ENCODE measurements around the gene MACROD2. TPM values are rescaled to one million over a fixed set of nuclear protein-coding genes. Genes with fewer than 3 reads are reported as not detected.

MACROD2 gene
- polyA plus RNA-seq, 2 of the 4 experiments (the other 2 are of a cell fraction) = 0.96 to 1.3 TPM

DNA sequence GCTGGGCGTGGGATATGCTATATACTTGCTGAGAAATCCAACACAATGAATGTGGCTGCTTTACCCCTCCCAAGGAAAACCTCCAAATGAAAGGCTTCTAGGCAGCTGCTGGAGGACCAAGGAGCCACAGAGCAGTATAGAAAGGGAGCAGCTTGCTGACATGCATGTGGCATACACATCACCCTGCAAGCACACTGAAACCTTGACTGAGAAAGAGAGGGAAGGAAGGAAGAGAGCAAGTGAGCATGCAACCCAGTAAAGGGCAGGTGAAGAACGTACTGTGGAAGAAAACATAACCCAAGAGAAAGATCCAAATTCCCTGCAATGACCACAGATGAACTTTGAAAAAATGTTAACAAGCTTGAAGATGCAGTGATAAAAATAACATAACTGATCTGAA, 2034.9 kb downstream of the MACROD2 start:
- no peak overlapping the region for H3K4me3 ChIP-seq
- no peak for DNase-seq (ENCODE audit: low read depth in 1 of 2, low spot score in 1 of 2)
- TF ChIP-seq SMC3 (IDR thresholded peaks at IDR 0.05) (no peak), RCOR1 (IDR thresholded peaks at IDR 0.05; ENCODE audit: low read depth, low read length) (no peak), CHD2 (IDR thresholded peaks at IDR 0.05; ENCODE audit: low read length, partially characterized antibody) (no peak), EP300 (IDR thresholded peaks at IDR 0.05) (no peak), HOXB13 (CRISPR knock-in tag; IDR thresholded peaks at IDR 0.05; ENCODE audit: low read depth) (no peak), HEYL (CRISPR knock-in tag; IDR thresholded peaks at IDR 0.05) (no peak), CHD4 (IDR thresholded peaks at IDR 0.05; ENCODE audit: borderline replicate concordance) (no peak), NR3C1 (IDR thresholded peaks at IDR 0.05) (no peak), HOXA7 (CRISPR knock-in tag; IDR thresholded peaks at IDR 0.05) (no peak), RFX5 (IDR thresholded peaks at IDR 0.05) (no peak), ZFP36 (IDR thresholded peaks at IDR 0.05; ENCODE audit: borderline replicate concordance, partially characterized antibody) (no peak)
- TF ChIP-seq, protein P1, sequence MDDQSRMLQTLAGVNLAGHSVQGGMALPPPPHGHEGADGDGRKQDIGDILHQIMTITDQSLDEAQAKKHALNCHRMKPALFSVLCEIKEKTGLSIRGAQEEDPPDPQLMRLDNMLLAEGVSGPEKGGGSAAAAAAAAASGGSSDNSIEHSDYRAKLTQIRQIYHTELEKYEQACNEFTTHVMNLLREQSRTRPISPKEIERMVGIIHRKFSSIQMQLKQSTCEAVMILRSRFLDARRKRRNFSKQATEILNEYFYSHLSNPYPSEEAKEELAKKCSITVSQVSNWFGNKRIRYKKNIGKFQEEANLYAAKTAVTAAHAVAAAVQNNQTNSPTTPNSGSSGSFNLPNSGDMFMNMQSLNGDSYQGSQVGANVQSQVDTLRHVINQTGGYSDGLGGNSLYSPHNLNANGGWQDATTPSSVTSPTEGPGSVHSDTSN (IDR thresholded peaks at IDR 0.05) = no peak
- TF ChIP-seq, protein P2, sequence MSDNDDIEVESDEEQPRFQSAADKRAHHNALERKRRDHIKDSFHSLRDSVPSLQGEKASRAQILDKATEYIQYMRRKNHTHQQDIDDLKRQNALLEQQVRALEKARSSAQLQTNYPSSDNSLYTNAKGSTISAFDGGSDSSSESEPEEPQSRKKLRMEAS (IDR thresholded peaks at IDR 0.05) = no peak
- TF ChIP-seq, protein P3, sequence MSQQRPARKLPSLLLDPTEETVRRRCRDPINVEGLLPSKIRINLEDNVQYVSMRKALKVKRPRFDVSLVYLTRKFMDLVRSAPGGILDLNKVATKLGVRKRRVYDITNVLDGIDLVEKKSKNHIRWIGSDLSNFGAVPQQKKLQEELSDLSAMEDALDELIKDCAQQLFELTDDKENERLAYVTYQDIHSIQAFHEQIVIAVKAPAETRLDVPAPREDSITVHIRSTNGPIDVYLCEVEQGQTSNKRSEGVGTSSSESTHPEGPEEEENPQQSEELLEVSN (IDR thresholded peaks at IDR 0.05; ENCODE audit: borderline replicate concordance, low read depth) = no peak
- ChIA-PET CTCF (no interaction called here), POLR2A (no interaction called here)
- H3K4me1 ChIP-seq = no peaks in the 10 kb centered on the region
- H3K9me3 ChIP-seq = no peaks in the 10 kb centered on the region; the same call in 2 of the 3 replicates
- no peak overlapping the region for H3K27ac ChIP-seq
- ATAC-seq = no peak
- 2% methylated on average over 2 of the region's 2 CpGs for WGBS (ENCODE audit: missing lambda C conversion rate)
- no peak for FAIRE-seq
- no peak overlapping the region for H3K4me2 ChIP-seq

DNA sequence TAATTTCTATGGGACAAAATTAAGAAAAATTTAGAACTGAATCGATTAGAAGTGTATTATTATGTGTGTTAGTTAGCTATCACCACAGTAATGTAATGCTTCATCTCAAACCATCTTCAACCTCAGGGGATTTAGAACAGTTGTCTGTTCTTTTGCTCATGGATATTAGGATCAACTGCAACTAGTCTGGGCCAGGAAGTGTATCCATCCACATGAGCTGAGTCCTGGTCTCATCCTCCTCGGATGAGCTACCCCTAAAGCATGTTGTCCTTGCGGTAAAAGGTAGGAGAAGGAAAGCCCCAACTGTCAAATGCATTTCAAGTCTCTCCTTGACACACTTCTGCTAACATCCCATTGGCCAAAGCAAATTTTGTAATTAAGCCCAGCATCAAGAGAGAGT, 2040.3 kb downstream of the MACROD2 start:
- ATAC-seq = no peak

DNA sequence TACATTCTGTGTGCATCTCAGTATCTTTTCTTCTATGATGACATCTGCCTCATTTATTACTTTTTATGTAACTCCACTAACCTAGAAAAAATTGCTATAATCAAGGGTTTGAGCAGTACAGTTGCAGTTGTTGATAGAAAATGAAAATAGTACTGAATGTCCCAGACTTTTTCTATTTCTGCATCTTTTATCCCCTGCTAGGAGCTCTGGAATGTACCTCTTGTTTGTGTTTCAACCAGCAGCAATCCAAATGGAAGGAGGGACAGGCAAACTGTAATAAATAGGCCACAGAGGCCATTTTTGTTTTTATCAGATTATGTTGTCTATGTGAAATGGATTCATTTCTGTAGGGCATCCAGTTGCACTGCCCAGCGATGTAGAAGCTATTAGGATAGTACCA, 2041.0 kb downstream of the MACROD2 start:
- FAIRE-seq (no peak), ATAC-seq (no peak), DNase-seq (ENCODE audit: low read depth in 1 of 2, low spot score in 1 of 2) (no peak)
- H3K9me3 ChIP-seq = no peaks in the 10 kb centered on the region
- H3K4me2 ChIP-seq = no peak overlapping the region
- H3K4me1 ChIP-seq = no peaks in the 10 kb centered on the region
- H3K4me3 ChIP-seq = no peak overlapping the region
- no peak overlapping the region for H3K27ac ChIP-seq
- ChIA-PET POLR2A (no interaction called here), CTCF (interaction anchor here (1.4 kb wide), 1 partner anchor 9 kb away, joined by 4 read pairs; no protein-coding TSS in a partner anchor)
- WGBS (ENCODE audit: missing lambda C conversion rate) = 26% methylated on average over 1 of the region's 1 CpG
- TF ChIP-seq RARB (CRISPR knock-in tag; IDR thresholded peaks at IDR 0.05) (no peak), EHMT2 (IDR thresholded peaks at IDR 0.05; ENCODE audit: low read depth) (no peak), RNF2 (IDR thresholded peaks at IDR 0.05; ENCODE audit: borderline replicate concordance, low read depth) (no peak), FOSL2 (IDR thresholded peaks at IDR 0.05) (no peak), FOSL2 (CRISPR knock-in tag; IDR thresholded peaks at IDR 0.05) (no peak), GATA3 (IDR thresholded peaks at IDR 0.05; ENCODE audit: borderline replicate concordance) (no peak), HOXA7 (CRISPR knock-in tag; IDR thresholded peaks at IDR 0.05) (no peak), RCOR1 (IDR thresholded peaks at IDR 0.05; ENCODE audit: low read depth, low read length) (no peak), EP300 (IDR thresholded peaks at IDR 0.05) (no peak), HOXB5 (CRISPR knock-in tag; IDR thresholded peaks at IDR 0.05) (no peak), RAD21 (conservative IDR thresholded peaks at IDR 0.05 in 1 of 2, IDR thresholded peaks at IDR 0.05 in 1 of 2) (no peak), HOXB13 (CRISPR knock-in tag; IDR thresholded peaks at IDR 0.05; ENCODE audit: low read depth) (no peak), HEYL (CRISPR knock-in tag; IDR thresholded peaks at IDR 0.05) (no peak), JUN (IDR thresholded peaks at IDR 0.05) (no peak), TFCP2L1 (CRISPR knock-in tag; IDR thresholded peaks at IDR 0.05) (no peak)
- TF ChIP-seq, protein P2 (IDR thresholded peaks at IDR 0.05) = no peak
- TF ChIP-seq, protein P4, sequence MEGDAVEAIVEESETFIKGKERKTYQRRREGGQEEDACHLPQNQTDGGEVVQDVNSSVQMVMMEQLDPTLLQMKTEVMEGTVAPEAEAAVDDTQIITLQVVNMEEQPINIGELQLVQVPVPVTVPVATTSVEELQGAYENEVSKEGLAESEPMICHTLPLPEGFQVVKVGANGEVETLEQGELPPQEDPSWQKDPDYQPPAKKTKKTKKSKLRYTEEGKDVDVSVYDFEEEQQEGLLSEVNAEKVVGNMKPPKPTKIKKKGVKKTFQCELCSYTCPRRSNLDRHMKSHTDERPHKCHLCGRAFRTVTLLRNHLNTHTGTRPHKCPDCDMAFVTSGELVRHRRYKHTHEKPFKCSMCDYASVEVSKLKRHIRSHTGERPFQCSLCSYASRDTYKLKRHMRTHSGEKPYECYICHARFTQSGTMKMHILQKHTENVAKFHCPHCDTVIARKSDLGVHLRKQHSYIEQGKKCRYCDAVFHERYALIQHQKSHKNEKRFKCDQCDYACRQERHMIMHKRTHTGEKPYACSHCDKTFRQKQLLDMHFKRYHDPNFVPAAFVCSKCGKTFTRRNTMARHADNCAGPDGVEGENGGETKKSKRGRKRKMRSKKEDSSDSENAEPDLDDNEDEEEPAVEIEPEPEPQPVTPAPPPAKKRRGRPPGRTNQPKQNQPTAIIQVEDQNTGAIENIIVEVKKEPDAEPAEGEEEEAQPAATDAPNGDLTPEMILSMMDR (IDR thresholded peaks at IDR 0.05) = no peak
- TF ChIP-seq, protein P1 (IDR thresholded peaks at IDR 0.05) = no peak

More for the DNA sequence above, 2040.3 kb downstream of the MACROD2 start:
- H3K4me3 ChIP-seq = no peak overlapping the region
- DNase-seq (ENCODE audit: low read depth in 1 of 2, low spot score in 1 of 2) (no peak), FAIRE-seq (no peak)
- no peaks in the 10 kb centered on the region for H3K4me1 ChIP-seq
- ChIA-PET CTCF (interaction anchor here (1.0 to 1.4 kb wide), 2 partner anchors 10 to 11 kb away, joined by 3 to 4 read pairs; no protein-coding TSS in a partner anchor), POLR2A (no interaction called here)
- no peak overlapping the region for H3K27ac ChIP-seq
- H3K4me2 ChIP-seq = no peak overlapping the region
- TF ChIP-seq CHD2 (IDR thresholded peaks at IDR 0.05; ENCODE audit: low read length, partially characterized antibody) (no peak), HOXB5 (CRISPR knock-in tag; IDR thresholded peaks at IDR 0.05) (no peak), RARB (CRISPR knock-in tag; IDR thresholded peaks at IDR 0.05) (no peak), HOXB13 (CRISPR knock-in tag; IDR thresholded peaks at IDR 0.05; ENCODE audit: low read depth) (no peak), TFCP2L1 (CRISPR knock-in tag; IDR thresholded peaks at IDR 0.05) (no peak), EHMT2 (IDR thresholded peaks at IDR 0.05; ENCODE audit: low read depth) (no peak)
- TF ChIP-seq, protein P5, sequence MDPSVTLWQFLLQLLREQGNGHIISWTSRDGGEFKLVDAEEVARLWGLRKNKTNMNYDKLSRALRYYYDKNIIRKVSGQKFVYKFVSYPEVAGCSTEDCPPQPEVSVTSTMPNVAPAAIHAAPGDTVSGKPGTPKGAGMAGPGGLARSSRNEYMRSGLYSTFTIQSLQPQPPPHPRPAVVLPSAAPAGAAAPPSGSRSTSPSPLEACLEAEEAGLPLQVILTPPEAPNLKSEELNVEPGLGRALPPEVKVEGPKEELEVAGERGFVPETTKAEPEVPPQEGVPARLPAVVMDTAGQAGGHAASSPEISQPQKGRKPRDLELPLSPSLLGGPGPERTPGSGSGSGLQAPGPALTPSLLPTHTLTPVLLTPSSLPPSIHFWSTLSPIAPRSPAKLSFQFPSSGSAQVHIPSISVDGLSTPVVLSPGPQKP (IDR thresholded peaks at IDR 0.05; ENCODE audit: low read depth, low read length) = no peak
- WGBS (ENCODE audit: missing lambda C conversion rate) = 23% methylated on average over 3 of the region's 3 CpGs
- no peaks in the 10 kb centered on the region for H3K9me3 ChIP-seq

Data from A549 (cell line).